ENCODE results near the gene SNX1.
"Not testable (repeated sequence)": the region's sequence is repeated elsewhere in the genome, so short reads cannot be mapped to it uniquely, and the experiment has no call there.

Gene SNX1

DNA sequence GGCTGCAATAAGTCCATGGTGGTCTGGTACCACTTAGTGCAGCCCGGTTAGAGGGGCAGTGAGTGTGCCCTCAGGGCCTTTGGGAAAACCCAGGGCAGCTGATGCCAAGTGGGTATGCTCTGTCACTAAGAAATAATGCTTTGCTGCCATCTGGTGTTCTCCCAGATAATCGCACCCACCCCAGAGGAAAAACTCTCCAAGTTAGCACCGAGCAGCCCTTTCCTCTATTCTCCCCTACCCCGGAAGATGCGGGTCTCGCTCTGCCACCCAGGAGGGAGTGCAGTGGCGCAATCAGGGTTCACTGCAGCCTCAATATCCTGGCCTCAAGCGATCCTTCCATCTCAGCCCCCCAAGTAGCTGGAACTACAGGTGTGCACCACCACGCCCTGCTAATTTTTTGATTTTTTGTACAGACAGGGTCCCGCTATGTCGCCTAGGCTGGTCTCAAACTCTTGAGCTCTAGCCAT, 28.2 kb upstream of the SNX1 start:
- H3K27ac ChIP-seq = no peak overlapping the region
- DNase-seq (ENCODE audit: low spot score) = peak; percentile 71
- ChIA-PET CTCF (interaction anchor here (0.5 to 2.8 kb wide), 27 partner anchors 13 to 1242 kb away, joined by 3 to 32 read pairs (median 4); partner anchors contain the start of gene HERC1), POLR2A (ENCODE audit: low non-redundant PET) (no interaction called here)
- TF ChIP-seq, protein P1, sequence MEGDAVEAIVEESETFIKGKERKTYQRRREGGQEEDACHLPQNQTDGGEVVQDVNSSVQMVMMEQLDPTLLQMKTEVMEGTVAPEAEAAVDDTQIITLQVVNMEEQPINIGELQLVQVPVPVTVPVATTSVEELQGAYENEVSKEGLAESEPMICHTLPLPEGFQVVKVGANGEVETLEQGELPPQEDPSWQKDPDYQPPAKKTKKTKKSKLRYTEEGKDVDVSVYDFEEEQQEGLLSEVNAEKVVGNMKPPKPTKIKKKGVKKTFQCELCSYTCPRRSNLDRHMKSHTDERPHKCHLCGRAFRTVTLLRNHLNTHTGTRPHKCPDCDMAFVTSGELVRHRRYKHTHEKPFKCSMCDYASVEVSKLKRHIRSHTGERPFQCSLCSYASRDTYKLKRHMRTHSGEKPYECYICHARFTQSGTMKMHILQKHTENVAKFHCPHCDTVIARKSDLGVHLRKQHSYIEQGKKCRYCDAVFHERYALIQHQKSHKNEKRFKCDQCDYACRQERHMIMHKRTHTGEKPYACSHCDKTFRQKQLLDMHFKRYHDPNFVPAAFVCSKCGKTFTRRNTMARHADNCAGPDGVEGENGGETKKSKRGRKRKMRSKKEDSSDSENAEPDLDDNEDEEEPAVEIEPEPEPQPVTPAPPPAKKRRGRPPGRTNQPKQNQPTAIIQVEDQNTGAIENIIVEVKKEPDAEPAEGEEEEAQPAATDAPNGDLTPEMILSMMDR (conservative IDR thresholded peaks at IDR 0.05; ENCODE audit: low read depth) = peak; percentile 92

DNA sequence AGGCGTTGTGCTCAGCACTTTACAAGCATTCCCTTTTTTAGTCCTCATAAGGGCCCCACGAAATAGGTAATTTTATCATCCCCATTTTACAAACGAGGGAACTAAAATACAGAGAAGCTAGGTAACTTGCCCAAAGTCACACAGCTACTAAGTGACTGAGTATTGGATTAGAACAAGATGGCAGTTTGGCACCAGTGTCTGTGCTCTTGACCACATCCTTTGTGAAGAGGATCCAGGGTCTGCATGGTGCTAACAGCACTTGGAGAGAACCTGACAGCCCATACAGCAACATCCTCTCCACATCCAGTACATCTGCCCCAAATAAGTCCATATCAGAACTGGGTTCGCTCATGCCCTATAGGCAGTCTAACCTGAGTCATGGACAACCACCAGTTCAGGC, 27.6 kb upstream of the SNX1 start:
- TF ChIP-seq, protein P1 (conservative IDR thresholded peaks at IDR 0.05; ENCODE audit: low read depth) = no peak
- no peak overlapping the region for H3K27ac ChIP-seq
- no peak for DNase-seq (ENCODE audit: low spot score)
- ChIA-PET CTCF (interaction anchor here (0.5 to 2.8 kb wide), 17 partner anchors 13 to 1243 kb away, joined by 3 to 32 read pairs (median 3); partner anchors contain the start of gene HERC1), POLR2A (ENCODE audit: low non-redundant PET) (no interaction called here)

DNA sequence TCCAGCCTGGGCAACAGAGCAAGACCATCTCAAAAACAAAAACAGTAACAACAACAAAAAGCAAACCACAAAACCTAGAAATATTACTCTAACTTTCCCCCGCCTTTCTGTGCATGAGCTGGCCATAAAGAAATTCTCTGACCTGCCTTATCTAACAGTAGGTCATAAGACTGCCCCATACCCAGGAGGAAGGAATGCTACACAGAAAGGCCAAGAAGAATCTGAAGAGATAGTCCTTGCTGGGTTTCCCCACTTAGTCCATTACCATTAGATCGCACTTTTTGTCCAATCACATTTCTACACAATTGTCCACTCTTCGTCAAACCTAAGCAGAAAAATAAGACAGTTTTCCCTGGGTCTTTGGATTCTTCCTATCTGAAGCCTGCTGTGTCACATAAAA, 25.7 kb upstream of the SNX1 start:
- ChIA-PET CTCF (interaction anchor here (0.9 to 2.4 kb wide), 3 partner anchors 14 to 318 kb away, joined by 3 to 16 read pairs (median 3); no protein-coding TSS in a partner anchor), POLR2A (ENCODE audit: low non-redundant PET) (no interaction called here)
- TF ChIP-seq, protein P1 (conservative IDR thresholded peaks at IDR 0.05; ENCODE audit: low read depth) = no peak
- no peak for DNase-seq (ENCODE audit: low spot score)
- H3K27ac ChIP-seq = no peak overlapping the region

DNA sequence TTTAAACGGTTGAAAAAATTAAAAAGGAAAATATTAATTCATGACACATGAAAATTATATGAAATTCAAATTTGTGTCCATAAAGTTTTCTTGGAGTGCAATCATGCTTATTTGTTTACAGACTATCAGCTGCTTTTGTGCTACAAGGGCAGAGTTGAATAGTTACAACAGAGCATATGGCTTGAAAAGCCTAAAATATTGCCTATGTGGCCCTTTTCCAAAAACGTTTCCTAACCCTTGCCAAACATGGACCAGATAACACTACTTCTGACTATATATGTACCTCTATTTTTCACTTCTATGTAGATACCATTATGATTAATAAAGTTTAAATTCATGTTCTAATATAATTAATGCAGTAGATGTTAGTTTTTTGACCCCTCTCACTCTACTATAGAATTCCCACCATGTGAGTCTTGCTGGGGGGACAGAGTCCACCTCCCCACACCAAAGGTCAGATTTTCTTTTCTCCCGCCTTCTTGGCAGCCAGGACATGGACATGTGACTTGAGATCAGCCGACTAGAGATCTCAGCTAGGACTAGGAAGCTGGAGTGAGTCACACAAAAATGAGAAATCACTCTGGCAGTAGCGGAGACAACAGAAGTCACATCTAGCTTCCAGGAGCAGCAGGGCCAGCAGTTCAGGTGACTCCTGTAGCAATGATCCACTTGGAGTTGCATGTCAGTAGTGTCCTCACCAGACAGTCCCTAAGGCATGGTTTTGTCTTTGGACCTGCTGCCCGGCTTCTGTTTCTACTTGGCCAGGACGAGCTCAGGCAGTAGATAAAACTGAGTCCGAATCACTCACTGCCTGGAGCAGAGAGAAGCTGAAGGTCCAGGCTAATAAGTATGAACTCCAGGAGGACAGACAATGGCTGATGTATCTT, 24.6 kb upstream of the SNX1 start:
- TF ChIP-seq, protein P1 (conservative IDR thresholded peaks at IDR 0.05; ENCODE audit: low read depth) = no peak
- peak; percentile 55 for DNase-seq (ENCODE audit: low spot score)
- peak overlapping the region; percentile 68 for H3K27ac ChIP-seq
- POLR2A ChIA-PET (ENCODE audit: low non-redundant PET) = no interaction called here
- CTCF ChIA-PET = interaction anchor here (0.5 to 2.4 kb wide), 7 partner anchors 18 to 461 kb away, joined by 3 to 16 read pairs (median 3); no protein-coding TSS in a partner anchor

DNA sequence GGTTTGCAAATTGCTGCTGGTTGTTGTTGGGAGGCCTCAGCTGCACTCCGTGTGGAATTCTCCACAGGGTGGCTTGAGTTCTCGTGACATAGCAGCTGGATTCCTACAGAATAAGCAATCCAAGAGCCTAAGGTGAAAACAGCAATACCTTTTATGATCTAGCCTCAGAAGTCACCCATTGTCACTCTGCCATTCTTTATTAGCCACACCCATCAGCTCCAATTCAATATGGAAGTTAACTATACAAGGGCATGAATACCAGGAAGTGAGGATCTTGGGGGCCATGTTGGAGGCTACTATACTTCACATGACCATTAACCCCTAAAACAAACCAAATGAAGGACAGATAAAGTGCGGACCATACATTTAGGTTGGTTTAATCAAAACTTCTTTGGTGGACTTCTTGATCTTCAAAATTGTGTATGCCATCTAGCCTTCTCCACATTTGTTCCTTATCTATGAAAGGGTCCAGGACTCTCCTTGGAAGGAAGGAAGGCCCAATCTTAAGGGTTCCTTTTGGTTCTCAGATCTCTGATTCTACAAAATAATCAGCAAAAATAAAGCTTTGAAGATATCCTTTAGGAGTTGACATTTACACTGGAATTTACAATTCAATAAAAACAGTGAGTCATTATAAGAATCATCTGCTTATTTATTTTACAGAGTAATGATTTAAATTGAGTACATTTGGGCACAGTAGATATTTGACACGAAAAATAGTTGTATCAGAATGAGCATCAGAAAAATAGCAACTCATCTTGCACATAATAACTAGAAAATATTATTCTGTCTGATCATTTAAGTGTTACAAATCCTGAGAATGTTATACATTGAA, 23.6 kb upstream of the SNX1 start:
- H3K27ac ChIP-seq = peak overlapping the region; percentile 68
- DNase-seq (ENCODE audit: low spot score) = no peak
- TF ChIP-seq, protein P1 (conservative IDR thresholded peaks at IDR 0.05; ENCODE audit: low read depth) = no peak
- ChIA-PET POLR2A (ENCODE audit: low non-redundant PET) (no interaction called here), CTCF (interaction anchor here (0.6 to 1.4 kb wide), 4 partner anchors 17 to 462 kb away, joined by 3 read pairs; no protein-coding TSS in a partner anchor)

DNA sequence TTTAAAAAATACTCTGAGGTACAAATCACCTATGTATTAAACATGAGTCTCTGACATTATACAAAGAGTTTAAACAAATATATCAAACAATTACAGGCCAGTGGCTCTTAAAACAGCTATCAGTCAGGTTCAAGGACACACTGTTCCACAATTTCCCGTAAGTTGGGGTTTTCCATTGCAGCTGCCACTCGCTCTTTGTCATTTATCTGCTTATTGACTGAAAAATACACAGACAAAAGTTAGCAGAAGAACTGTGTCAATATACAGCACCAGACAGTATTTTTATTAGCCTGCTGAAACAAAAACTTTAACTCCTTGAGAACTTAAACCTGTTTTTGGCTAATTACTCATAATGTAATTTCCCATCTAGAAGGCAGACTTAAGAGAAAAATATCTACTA, 23.0 kb upstream of the SNX1 start:
- H3K27ac ChIP-seq = no peak overlapping the region
- ChIA-PET CTCF (no interaction called here), POLR2A (ENCODE audit: low non-redundant PET) (no interaction called here)
- DNase-seq (ENCODE audit: low spot score) = no peak
- TF ChIP-seq, protein P1 (conservative IDR thresholded peaks at IDR 0.05; ENCODE audit: low read depth) = no peak

DNA sequence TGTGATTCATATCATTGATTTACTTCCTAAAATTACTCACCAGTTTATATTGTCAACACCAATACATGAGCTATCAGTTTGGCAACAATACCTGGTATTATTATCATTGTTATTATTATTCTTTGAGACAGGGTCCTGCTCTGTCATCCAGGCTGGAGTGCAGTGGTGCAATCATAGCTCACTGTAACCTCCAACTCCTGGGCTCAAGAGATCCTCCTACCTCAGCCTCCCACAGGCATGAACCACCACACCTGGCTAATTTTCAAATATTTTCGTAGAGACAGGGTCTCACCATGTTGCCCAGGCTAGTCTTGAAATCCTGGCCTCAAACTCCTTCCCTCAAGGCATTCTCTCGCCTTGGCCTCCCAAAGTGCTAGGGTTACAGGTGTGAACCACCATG, 22.3 kb upstream of the SNX1 start:
- POLR2A ChIA-PET (ENCODE audit: low non-redundant PET); H3K27ac ChIP-seq; DNase-seq (ENCODE audit: low spot score): not testable (repeated sequence)
- CTCF ChIA-PET = interaction anchor here (0.5 to 0.7 kb wide), 2 partner anchors 27 to 270 kb away, joined by 3 read pairs; partner anchors contain the start of gene DAPK2

Data from RWPE1 (cell line).